NCI-H1092 treated with DMSO at 0.1 percent for 48 hours (cell line): ENCODE data around the gene POLE.
A peak's percentile ranks its signal among the peaks of the same experiment; 100 is the strongest.
"Not testable (repeated sequence)": the region's sequence is repeated elsewhere in the genome, so short reads cannot be mapped to it uniquely, and the experiment has no call there.

ENCODE experiments used
- DNase-seq: peaks from one replicate; lab custom pipeline; 2025; lab: John Stamatoyannopoulos, UW

POLE gene

GRCh38 chr12:132614861-132615578 is 72.1 kb downstream of the POLE start:
- peak; percentile 65 for DNase-seq

- DNase-seq: no peak
Observed at GRCh38 chr12:132614029-132614428, 73.1 kb downstream of the POLE start.

DNA sequence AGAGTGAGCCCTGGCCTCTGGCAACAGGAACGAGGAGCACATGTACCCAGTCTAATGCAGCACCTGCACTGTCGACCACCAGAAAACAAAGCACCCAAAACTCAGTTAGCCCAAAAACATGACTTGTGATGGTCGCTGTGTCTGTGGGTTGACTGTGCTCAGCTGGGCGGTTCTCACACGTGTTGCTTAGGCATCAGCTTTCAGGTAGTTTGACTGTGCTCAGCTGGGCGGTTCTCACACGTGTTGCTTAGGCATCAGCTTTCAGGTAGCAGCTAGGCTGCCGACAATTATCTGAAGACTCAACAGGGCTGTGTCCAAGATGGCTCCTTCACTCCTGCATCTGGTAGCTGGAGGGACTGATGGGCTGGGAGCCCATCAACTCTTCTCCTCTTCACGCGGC is 75.5 kb downstream of the POLE start:
- no peak for DNase-seq

DNA sequence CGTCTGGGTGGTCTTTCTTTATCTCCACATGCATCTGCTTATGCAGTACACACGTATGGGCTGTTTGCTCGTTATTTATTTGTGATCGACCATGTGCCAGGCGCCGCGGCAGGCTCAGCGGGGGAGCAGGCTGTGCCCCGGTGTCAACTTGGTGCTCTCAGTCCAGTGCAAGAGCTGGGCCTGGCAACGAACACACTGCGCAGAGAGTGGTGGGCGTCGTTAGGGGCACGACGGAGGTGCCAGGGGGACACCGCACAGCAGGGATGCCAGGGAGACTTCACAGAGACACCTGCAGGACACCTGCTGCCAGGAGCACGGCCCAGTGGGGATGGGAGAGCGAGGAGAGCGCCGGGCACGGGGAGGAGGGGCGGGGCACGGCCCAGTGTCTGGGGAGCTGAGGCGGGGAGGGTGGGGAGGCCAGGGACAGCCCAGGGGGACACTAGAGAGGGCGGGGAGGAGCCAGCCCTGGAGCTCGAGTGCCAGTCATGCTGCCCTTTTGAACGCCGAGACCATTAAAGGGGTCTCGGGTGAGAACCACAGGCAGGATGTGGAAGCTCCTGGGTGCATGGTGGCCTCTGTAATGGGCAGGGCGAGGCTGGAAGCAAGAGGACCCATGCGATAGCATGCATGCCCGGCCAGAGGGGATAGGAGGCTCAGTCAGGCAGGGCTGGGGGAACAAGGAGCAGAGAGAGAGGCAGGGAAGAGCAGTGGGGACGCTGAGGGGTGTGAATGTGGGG is 76.1 kb downstream of the POLE start:
- no peak for DNase-seq

GRCh38 chr12:132610051-132610759 is 76.9 kb downstream of the POLE start, which contains the start of gene LRCOL1:
Gene LRCOL1 (minus strand): TSS chr12:132610582. CDS start chr12:132606251, 4,331 bp downstream.
- DNase-seq: no peak

DNA sequence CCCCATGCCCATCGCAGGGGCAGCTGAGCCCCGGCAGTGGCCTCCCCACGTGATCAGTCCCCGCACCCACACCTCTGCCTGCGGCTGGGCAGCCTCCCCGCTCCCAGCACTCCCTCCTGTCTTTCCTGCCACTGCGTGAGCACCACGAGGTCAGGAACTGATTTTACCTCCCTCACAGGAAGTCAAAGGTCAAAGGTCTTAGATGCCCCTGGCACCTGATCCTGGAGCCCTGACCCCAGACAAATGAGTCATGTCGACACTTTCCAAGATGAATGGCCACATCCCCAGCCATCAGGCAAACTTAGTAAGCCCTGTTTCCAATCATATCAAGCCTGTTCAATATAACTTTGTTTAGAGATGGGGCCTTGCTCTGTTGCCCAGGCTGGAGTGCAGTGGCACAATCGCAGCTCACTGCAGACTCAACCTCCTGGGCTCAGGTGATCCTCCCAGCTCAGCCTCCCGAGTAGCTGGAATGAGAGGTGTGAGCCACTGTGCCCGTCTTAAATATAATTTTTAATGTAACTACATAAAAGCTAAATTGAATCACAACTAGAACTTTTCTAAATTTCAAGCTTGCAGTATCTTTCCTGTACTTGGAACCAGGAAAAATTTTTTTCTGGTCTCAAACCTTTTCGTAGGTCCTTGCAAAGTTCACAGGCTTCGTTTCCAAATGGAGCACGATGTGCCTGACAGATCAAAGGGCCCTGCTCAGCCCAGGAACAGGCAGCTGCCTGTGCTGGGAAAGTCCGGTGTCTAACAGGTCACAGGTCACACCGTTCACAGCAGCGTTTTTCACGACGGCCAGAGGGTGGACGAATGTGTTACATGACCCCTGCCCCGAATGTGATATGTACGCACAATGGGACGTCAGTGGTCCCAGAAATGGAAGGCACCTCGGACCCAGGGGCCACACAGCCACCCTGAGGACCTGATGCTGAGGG is 78.6 kb downstream of the POLE start:
- no peak for DNase-seq

GRCh38 chr12:132606927-132607326 is 80.2 kb downstream of the POLE start:
- DNase-seq: no peak

- no peak for DNase-seq
Observed at GRCh38 chr12:132606466-132606865, 80.7 kb downstream of the POLE start.

DNA sequence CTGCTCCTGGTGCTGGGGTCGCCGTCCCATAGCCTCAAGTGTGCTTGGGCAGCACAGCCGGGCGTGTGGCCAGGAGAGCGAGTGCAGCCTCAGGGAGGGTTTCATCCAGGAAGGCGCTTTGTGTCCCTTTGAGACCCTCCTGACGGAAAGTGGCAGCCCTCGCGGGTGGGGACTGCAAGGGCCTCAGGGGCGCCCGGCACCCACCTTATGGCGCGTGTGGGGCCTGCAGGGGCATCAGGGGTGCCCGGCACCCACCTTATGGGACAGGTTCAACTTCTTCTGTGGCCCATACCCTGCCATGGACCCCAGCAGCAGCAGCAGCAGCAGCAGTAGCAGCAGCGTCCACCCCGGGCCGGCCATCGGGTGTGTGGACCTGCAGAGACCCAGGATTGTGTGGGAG is 81.2 kb downstream of the POLE start:
- DNase-seq: no peak

GRCh38 chr12:132604668-132605441 is 82.3 kb downstream of the POLE start:
- DNase-seq: no peak

DNA sequence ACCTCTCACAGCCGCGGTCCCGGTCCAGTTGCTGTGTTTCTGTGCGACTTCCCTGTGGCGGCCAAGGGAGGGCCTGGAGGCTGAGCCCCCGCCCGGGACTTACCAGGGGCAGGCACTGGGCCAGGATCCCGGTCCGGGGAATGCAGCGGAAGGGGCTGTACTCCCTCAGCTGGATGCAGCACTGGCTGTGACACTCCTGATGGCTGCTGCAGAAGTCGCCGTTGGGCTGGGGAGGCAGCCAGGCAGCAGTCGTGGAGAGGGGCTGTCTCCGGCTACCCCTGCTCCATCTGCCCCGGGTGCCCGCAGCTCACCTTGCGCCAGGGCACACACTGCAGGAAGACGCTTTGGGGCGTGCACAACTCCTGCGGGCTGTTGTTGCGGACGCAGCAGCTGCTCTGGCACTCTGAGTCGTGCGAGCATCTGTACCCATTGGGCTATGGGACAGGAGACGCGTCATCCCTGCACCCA is 83.0 kb downstream of the POLE start:
- DNase-seq: no peak

DNA sequence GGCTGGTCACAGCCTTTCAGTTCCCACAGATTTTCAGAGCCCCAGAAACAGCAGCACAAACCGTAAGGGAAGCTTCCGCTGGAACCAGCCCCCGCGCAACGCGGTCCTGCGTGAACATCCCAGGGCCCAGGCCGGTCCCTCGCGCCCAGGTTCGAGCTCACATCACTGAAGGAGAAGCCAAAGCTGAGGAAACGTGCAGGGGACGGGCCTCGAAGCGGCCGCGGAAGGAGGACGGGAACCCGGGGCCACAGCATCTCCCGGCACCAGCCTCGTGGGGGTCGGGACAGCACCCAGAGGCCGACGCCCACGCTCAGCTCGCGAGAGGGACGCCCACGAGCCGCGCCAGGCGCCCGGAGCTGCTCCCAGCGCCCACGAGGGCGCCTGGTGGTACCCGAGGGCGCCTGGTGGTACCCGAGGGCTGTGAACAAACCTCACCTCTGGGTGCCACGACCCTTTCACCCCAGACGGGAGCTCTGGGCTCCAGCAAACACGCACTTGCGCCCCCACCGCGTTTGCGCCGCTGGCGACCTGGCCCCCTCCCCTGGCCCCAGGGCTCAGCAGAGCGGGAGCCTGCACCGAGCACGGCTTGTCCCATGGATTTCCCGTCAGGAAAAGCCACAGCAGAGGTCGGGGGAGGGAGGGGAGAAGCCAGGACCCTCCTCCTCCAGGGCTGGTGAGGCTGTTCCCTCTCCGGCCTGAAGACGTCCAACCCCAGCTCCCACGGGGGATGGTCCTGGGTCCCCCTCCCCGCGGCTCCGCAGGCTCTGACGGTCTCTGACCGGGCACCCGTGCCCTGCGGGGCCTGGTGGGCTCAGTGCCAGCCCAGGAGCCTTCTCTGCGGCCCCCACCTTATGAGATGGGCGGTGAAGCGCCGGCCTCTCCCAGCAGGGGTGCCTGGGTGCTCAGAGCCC is 83.6 kb downstream of the POLE start:
- no peak for DNase-seq

- DNase-seq: no peak
Observed at GRCh38 chr12:132602572-132603239, 84.4 kb downstream of the POLE start.

DNA sequence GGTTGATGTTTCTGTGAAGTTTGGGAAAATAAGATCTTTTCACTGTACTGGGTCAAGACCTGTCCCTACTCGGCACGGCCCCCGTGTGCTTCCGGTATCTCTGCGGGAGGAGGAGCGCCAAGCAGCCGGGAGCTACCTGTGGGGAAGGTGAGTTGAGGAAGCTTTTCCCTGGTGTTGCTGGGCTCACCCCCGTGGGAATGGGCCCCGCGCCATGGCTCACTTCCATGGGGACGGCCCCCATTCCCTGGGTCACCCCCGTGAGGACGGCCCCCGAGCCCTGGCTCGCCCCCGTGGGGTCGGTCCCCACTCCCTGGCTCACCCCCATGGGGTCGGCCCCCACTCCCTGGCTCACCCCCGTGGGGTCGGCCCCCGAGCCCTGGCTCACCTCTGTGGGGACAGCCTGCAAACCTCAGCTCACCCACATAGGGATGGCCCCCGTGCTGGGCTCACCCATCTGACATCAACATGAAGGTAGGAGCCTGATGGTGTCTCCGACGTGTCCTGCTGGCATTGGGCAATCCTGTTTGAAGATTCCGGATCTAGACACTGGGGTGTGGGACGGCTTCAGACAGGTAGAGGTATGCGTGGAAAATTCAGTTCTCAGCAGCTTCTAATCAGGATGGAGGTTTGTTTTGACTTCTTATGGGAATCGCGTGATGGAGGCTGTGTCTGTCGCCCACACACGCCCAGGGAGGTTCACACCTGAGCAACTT is 85.8 kb downstream of the POLE start:
- DNase-seq: no peak

DNA sequence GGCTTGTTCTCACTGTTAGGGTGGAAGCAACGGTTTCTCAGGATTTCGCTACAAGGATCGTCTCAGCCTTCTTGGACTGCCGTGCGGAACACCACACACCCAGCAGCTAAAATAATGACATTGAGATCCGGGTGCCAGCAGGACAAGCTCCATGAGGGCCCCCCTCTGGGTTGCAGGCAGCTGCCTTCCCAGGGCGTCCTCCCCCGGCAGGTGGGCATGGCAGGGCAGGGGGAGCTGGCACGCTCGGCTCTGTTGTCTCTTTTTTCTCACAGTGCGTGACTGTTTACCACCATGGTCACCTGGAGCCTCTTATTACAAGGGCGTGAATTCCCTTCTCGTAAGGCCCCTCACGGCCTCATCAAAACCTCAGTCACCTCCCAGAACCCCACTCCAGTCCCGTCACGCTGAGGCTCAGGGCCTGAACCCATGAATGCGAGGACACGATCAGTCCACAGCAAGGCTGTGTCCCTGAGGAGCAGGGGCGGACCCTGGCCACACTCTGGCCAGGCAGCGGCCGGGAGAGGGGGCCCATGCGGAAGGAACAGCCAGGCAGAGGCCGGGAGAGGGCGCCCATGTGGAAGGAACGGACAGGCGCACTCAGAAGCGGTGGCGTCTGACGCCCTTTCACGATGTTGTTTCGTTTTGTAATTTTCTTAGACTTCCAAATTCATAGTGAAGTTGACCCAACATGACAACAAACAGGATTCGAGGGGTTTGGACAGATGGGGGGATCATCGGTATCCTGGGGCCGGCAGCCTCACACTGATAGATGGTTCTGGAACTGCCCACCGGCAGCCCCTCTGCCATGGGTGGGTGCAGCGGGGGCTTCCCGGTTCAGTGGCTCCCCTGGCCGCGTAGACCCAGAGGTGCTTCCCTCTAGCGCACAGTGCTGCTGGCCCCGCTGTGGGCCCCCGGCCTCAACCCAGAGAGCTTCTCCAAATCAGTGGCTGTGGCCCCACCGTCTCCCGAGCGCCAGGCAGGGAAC is 86.8 kb downstream of the POLE start:
- DNase-seq: peak; percentile 89

GRCh38 chr12:132599502-132599901 is 87.6 kb downstream of the POLE start:
- DNase-seq: not testable (repeated sequence)
